ENCODE measurements around the gene TXNDC15. TPM values are rescaled to one million over a fixed set of nuclear protein-coding genes. Genes with fewer than 3 reads are reported as not detected.

The TXNDC15 gene
- total and polyA plus RNA-seq, 2 of the 13 experiments (the other 11 are each of a cell fraction or from before 2014, with no cell fraction given) = 22.2 to 49.9 TPM

- TF ChIP-seq ATF3 (CRISPR knock-in tag; IDR thresholded peaks at IDR 0.05) (peak; percentile 47; the same call in 1 of the 2 replicates), ZNF800 (CRISPR knock-in tag; IDR thresholded peaks at IDR 0.05) (peak; percentile 61; the same call in 1 of the 2 replicates), IRF9 (CRISPR knock-in tag; IDR thresholded peaks at IDR 0.05; ENCODE audit: borderline replicate concordance) (peak; percentile 90; the same call in 1 of the 2 replicates), ZNF274 (CRISPR knock-in tag; IDR thresholded peaks at IDR 0.05) (peak; percentile 84; the same call in 1 of the 2 replicates), MIXL1 (CRISPR knock-in tag; IDR thresholded peaks at IDR 0.05) (0 out of 2 replicates have a peak, but pooled peaks have one; percentile 14), STAT5B (CRISPR knock-in tag; IDR thresholded peaks at IDR 0.05) (no peak), PCBP1 (IDR thresholded peaks at IDR 0.05; ENCODE audit: borderline replicate concordance, low read depth, low read length) (0 out of 2 replicates have a peak, but pooled peaks have one; percentile 19)
These were observed at the start of gene TXNDC15 (continued) for GRCh38 chr5:134873987-134874830.

GRCh38 chr5:134824681-134825080 is 49.5 kb upstream of the TXNDC15 start:
- Histone ChIP-seq H3K27ac (ENCODE audit: extremely low read length, insufficient read depth, low read length) (no peak overlapping the region), H3K9me3 (ENCODE audit: low read length) (no peaks in the 10 kb centered on the region), H3K4me3 (replicated peaks in 1 of 3; ENCODE audit: insufficient read depth in 1 of 3, low read depth in 2 of 3, low read length in 3 of 3) (no peak overlapping the region), H3K79me2 (ENCODE audit: insufficient read depth, low read length) (no peaks in the 10 kb centered on the region), H3K36me3 (replicated peaks in 1 of 2; ENCODE audit: control insufficient read depth in 1 of 2, insufficient read depth in 2 of 2, low read length in 2 of 2) (peaks cover 20 to 78% of the 10 kb centered on the region in 2 experiments; a peak in 4 of 5 replicates), H3K4me1 (ENCODE audit: insufficient read depth, low read length) (no peaks in the 10 kb centered on the region), H3K27me3 (ENCODE audit: control insufficient read depth in 1 of 2, insufficient read depth in 2 of 2, low read length in 2 of 2) (no peaks in the 10 kb centered on the region), H3K9ac (ENCODE audit: insufficient read depth, low read depth, low read length) (no peak overlapping the region), H4K20me1 (ENCODE audit: insufficient read depth, low read length) (no peaks in the 10 kb centered on the region), H2AFZ (ENCODE audit: low read length) (no peak overlapping the region), H3K4me2 (ENCODE audit: low read depth, low read length) (no peak overlapping the region)
- ATAC-seq (no peak), DNase-seq (ENCODE audit: low spot score) (no peak), FAIRE-seq (no peak)
- POLR2A ChIA-PET = no interaction called here
- in situ Hi-C loops (cut with HindIII; ENCODE audit: extremely low pct_ligation_motif_present, low pct_unique_long_range_greater_than_20kb) = no loop called here
- 100% methylated on average over 1 of the region's 1 CpG for WGBS (ENCODE audit: low lambda C conversion rate)
- intact Hi-C loops (cut with micrococcal nuclease; ENCODE audit: unreplicated experiment) = no loop called here
- CTCF ChIA-PET (ENCODE audit: low intra/inter-chr PET ratio, low total read pairs) = no interaction called here
- BruUV-seq (replicated peaks) = no TSS peak
- TF ChIP-seq ZNF839 (CRISPR knock-in tag; IDR thresholded peaks at IDR 0.05; ENCODE audit: borderline replicate concordance) (no peak), SP140L (CRISPR knock-in tag; IDR thresholded peaks at IDR 0.05; ENCODE audit: borderline replicate concordance) (no peak), ZNF704 (CRISPR knock-in tag; IDR thresholded peaks at IDR 0.05; ENCODE audit: borderline replicate concordance) (no peak), ZNF850 (CRISPR knock-in tag; conservative IDR thresholded peaks at IDR 0.05) (no peak), PRPF4 (IDR thresholded peaks at IDR 0.05; ENCODE audit: low read depth, low read length, poor library complexity, severe bottlenecking) (no peak), KLF13 (CRISPR knock-in tag; IDR thresholded peaks at IDR 0.05) (no peak), CTCF (CRISPR knock-in tag; IDR thresholded peaks at IDR 0.05) (no peak), JUNB (CRISPR knock-in tag; IDR thresholded peaks at IDR 0.05; ENCODE audit: borderline replicate concordance) (no peak), TRIM24 (CRISPR knock-in tag; IDR thresholded peaks at IDR 0.05) (no peak)

Data from HepG2 (cell line).